Glutamatergic neuron (in vitro differentiated cells): Measurements from ENCODE around the gene BAIAP2L2. TPM values are rescaled to one million over a fixed set of nuclear protein-coding genes. Genes with fewer than 3 reads are reported as not detected.
A peak's percentile ranks its signal among the peaks of the same experiment; 100 is the strongest.
"Not testable (repeated sequence)": the region's sequence is repeated elsewhere in the genome, so short reads cannot be mapped to it uniquely, and the experiment has no call there.

Experiments used
- DNase-seq: peaks from one replicate; pipeline ENCODE4 v3.0.0; 2022
- H3K27ac Mint-ChIP-seq: one replicate; pipeline ENCODE4 v1.8.0; 2020; ENCODE audit warnings: mild to moderate bottlenecking, mixed read lengths, inconsistent platforms; ENCODE audit not compliant: unreplicated experiment
- H3K27me3 Mint-ChIP-seq: one replicate; pipeline ENCODE4 v1.8.0; 2020; ENCODE audit warnings: mild to moderate bottlenecking, moderate library complexity, mixed read lengths, inconsistent platforms; ENCODE audit not compliant: unreplicated experiment
- H3K36me3 Mint-ChIP-seq: one replicate; pipeline ENCODE4 v1.8.0; 2020; ENCODE audit warnings: mild to moderate bottlenecking, mixed read lengths, inconsistent platforms; ENCODE audit not compliant: unreplicated experiment
- H3K4me1 Mint-ChIP-seq: one replicate; pipeline ENCODE4 v1.8.0; 2020; ENCODE audit warnings: mild to moderate bottlenecking, low read depth, mixed read lengths, inconsistent platforms; ENCODE audit not compliant: unreplicated experiment
- H3K4me3 Mint-ChIP-seq: one replicate; pipeline ENCODE4 v1.8.0; 2020; ENCODE audit warnings: mild to moderate bottlenecking, mixed read lengths, inconsistent platforms; ENCODE audit not compliant: unreplicated experiment
- H3K9me3 Mint-ChIP-seq: one replicate; pipeline ENCODE4 v1.8.0; 2020; ENCODE audit warnings: mild to moderate bottlenecking, moderate library complexity, mixed read lengths, inconsistent platforms; ENCODE audit not compliant: unreplicated experiment
- total RNA-seq: library from RNA; stranded (reverse); fragmentation: NEBNext Ultra II Directional; extraction: Animal tissue kit (Norgen Biotek cat#: 25700); gene quantifications from one replicate; pipeline ENCODE4 v1.2.1, GENCODE V29; 2021; ENCODE audit not compliant: unreplicated experiment
- TF ChIP-seq, protein P1 (sequence below): fragments of 200-600 bp; sonication (generic); IDR thresholded peaks from one replicate; pipeline ENCODE4 v1.5.0; 2021; ENCODE audit not compliant: partially characterized antibody, unreplicated experiment

The BAIAP2L2 gene
- total RNA-seq, 1 donor from 2014 or later = 28.6 TPM

DNA sequence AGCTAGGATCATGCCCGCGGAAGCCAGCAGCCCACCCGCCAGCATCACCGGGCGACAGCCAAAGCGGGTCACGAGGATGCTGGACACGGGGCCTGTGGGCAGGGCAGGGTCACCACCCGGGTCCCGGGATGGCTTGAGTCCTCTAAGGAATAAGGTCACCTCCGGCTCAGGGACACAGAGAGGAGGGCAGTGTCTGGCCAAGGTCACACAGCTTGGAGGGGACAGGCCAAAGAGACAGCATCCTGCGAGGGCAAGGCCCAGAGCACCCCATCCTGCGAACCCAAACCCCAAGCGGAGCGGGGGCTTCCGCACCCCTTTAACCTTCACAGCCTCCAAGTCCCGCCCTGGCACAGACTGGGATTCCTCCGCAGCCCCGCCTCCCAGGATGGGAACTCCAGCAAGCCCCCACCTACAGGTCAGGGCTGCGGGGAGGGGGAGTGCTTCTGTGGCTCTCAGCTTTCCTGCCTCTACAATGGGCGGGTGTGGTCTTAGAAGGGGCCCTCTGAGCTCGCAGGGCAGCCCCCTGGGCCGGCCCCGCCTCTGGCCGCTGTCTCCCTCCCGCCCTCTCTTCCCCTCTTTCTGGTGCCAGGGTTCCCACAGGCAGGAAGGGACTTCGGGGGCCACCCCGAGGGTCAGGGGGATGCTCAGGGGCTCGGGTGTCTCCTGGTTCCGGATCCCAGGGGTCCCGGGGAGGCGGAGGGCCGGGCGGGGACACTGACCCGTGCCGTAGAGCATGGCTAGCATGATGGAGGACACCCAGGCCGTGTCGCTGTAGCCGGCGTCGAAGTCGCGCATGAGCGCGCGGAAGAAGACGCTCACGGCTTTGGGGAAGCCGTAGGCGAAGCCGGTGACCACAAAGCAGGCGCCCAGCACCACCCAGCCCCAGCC is 28.3 kb downstream of the BAIAP2L2 start:
- DNase-seq = no peak
- TF ChIP-seq, protein P1, sequence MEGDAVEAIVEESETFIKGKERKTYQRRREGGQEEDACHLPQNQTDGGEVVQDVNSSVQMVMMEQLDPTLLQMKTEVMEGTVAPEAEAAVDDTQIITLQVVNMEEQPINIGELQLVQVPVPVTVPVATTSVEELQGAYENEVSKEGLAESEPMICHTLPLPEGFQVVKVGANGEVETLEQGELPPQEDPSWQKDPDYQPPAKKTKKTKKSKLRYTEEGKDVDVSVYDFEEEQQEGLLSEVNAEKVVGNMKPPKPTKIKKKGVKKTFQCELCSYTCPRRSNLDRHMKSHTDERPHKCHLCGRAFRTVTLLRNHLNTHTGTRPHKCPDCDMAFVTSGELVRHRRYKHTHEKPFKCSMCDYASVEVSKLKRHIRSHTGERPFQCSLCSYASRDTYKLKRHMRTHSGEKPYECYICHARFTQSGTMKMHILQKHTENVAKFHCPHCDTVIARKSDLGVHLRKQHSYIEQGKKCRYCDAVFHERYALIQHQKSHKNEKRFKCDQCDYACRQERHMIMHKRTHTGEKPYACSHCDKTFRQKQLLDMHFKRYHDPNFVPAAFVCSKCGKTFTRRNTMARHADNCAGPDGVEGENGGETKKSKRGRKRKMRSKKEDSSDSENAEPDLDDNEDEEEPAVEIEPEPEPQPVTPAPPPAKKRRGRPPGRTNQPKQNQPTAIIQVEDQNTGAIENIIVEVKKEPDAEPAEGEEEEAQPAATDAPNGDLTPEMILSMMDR = no peak
- Mint-ChIP-seq H3K4me3 (no peak overlapping the region), H3K4me1 (no peaks in the 10 kb centered on the region), H3K9me3 (peaks cover 5% of the 10 kb centered on the region), H3K27me3 (peaks cover 1% of the 10 kb centered on the region), H3K36me3 (no peaks in the 10 kb centered on the region), H3K27ac (no peak overlapping the region)

DNA sequence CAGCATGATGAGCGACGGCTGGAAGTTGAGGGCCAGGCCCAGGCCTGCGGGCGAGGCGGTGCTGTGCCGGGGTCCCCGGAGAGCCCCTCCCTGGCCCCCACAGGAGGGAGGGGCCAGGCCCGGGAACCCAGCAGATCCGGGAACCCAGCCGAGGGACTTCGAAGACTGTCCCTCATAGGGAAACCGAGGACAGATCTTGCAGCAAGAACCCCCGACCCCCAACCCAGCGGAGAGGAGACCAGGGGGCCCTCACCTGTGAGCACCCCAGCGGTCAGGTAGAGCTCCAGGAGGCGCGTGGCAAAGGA is 28.9 kb downstream of the BAIAP2L2 start:
- Mint-ChIP-seq H3K27ac (no peak overlapping the region), H3K27me3 (peaks cover 1% of the 10 kb centered on the region), H3K4me3 (no peak overlapping the region), H3K9me3 (peaks cover 5% of the 10 kb centered on the region), H3K4me1 (no peaks in the 10 kb centered on the region), H3K36me3 (no peaks in the 10 kb centered on the region)
- DNase-seq = no peak
- TF ChIP-seq, protein P1 = no peak

DNA sequence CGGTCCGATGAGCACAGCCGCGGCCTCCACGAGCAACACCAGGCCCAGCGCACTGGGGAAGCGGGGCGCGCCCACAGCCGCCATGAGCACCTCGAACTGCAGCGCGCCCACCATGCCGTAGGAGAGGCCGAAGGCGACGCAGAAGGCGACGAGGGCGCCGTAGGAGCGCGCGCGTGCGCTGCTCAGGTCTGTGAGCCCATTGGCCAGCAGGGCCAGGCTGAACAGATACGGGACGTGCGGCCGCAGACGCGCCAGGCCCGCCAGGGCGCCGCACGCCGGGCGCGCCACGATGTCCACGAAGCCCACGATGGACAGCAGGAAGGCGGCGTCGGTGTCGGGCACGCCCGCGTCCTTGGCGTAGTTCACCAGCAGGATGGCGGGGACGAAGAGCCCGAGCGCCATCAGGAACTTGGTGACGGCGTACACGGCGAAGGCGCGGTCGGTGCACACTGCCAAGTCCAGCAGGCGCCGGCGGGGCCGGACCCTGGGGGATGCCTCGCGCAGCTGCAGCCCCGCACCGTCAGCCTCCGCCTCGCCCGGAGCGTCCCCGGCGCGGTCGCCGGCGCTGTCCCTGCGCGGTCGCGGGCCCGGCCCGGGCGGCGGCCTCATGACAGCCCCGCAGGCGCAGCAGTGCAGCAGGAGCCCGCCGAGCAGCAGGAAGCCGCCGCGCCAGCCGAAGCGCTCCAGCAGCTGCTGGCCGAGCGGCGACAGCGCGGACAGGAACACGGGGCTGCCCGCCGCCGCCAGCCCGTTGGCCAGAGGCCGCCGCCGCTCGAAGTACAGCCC is 29.4 kb downstream of the BAIAP2L2 start:
- DNase-seq = peak; percentile 71
- no peak overlapping the region for H3K4me3 Mint-ChIP-seq
- H3K4me1 Mint-ChIP-seq = no peaks in the 10 kb centered on the region
- TF ChIP-seq, protein P1 = peak; percentile 11
- H3K27me3 Mint-ChIP-seq = peaks cover 1% of the 10 kb centered on the region
- no peak overlapping the region for H3K27ac Mint-ChIP-seq
- peaks cover 5% of the 10 kb centered on the region for H3K9me3 Mint-ChIP-seq
- H3K36me3 Mint-ChIP-seq = no peaks in the 10 kb centered on the region

DNA sequence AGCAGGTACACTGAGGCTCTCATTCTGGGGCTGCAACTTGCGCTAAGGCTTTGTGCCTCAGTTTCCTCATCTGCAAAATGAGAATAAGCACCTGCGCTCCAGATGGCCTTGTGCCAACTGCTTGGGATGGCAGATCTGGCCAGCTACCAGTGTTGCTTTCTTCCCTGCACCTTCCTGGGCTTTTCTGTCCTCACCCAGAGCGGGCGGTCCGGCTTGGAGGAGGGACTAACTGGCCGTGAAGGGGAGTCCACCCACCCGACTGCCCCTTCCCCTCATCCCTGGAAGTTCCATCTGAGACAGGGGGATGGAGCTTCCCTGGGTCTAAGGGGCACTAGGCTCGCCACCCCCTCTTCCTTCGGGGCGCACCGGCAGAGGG is 30.0 kb downstream of the BAIAP2L2 start:
- H3K36me3 Mint-ChIP-seq = no peaks in the 10 kb centered on the region
- no peak overlapping the region for H3K4me3 Mint-ChIP-seq
- peaks cover 1% of the 10 kb centered on the region for H3K27me3 Mint-ChIP-seq
- no peaks in the 10 kb centered on the region for H3K4me1 Mint-ChIP-seq
- TF ChIP-seq, protein P1 = no peak
- peaks cover 5% of the 10 kb centered on the region for H3K9me3 Mint-ChIP-seq
- DNase-seq = no peak
- H3K27ac Mint-ChIP-seq = no peak overlapping the region

DNA sequence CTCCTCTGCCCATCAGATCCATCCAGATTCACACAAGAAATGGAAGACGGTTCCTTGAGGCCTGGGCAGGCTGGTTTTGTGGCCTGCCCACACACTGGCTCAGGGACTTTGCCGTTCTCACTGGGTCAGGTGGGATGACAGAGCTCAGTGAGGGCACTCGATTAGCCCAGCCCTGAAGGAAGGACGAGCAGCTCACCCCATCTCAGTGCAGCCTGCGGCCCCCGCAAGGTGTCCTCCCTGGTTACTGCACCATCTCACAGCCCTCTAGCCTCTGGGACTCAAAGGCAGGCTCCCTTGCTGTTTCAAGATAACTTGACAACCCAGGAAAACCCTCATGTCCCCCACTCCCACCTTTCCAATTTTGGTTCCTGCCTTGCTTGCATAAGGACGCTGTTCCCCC is 30.7 kb downstream of the BAIAP2L2 start:
- TF ChIP-seq, protein P1 = no peak
- no peaks in the 10 kb centered on the region for H3K4me1 Mint-ChIP-seq

DNA sequence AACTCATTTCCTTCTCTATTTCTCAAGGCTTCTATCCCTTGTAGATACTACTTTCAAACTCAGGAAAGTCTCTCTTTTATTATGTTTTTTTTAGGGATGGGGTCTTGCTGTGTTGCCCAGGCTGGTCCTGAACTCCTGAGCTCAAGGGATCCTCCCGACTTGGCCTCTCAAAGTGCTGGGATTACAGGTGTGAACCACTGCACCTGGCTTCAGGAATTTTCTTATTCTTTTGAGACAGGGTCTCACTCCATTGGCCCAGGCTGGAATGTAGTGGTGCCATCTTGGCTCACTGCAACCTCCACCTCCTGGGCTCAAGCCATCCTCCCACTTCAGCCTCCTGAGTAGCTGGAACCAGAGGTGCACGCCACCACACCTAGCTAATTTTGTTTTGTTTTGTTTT is 31.3 kb downstream of the BAIAP2L2 start:
- DNase-seq, H3K27me3 Mint-ChIP-seq, H3K9me3 Mint-ChIP-seq, H3K4me3 Mint-ChIP-seq, H3K4me1 Mint-ChIP-seq, H3K36me3 Mint-ChIP-seq, H3K27ac Mint-ChIP-seq: not testable (repeated sequence)

More for the DNA sequence above, 30.7 kb downstream of the BAIAP2L2 start:
- no peak for DNase-seq
- peak overlapping the region; percentile 34 for H3K27ac Mint-ChIP-seq
- peaks cover 1% of the 10 kb centered on the region for H3K27me3 Mint-ChIP-seq
- peaks cover 5% of the 10 kb centered on the region for H3K9me3 Mint-ChIP-seq
- H3K4me3 Mint-ChIP-seq = no peak overlapping the region
- H3K36me3 Mint-ChIP-seq = no peaks in the 10 kb centered on the region
